ENCODE measurements around the gene ZNF70.
A peak's percentile ranks its signal among the peaks of the same experiment; 100 is the strongest.

ZNF70 gene

DNA sequence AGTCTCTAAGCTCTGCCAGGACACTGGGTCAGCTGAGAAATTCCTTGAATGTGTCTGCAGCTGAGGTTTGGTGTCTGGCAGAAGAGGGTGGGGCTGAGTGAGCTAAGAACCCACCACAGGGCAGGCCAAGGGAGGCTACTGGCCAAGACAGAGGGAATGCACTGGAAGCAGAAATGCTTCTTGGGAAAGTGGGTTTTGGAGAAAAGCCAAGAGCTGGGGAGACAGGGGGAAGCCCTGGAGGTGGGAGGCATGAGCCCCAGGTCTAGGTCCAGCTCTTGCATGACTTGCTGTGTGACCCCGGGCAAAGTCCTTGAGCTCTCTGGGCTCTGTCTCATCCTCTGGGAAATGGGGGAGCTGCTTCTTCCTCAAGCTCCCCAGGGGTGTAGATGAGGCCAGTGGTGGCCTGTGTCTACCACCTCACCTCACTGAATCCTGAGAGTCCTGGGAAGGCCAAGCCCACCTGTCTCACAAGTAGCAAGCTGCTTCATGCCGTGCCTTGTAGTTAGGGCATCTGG, 24.1 kb upstream of the ZNF70 start:
- no peak for TF ChIP-seq EZH2 (IDR thresholded peaks at IDR 0.05)
- no peak overlapping the region for H3K4me3 ChIP-seq
- no peaks in the 10 kb centered on the region for H3K36me3 ChIP-seq (ENCODE audit: insufficient read depth, low read length)
- H3K9ac ChIP-seq (ENCODE audit: insufficient read length) = no peak overlapping the region
- H3K9me3 ChIP-seq (ENCODE audit: low read depth, low read length) = no peaks in the 10 kb centered on the region
- no peak for DNase-seq (ENCODE audit: low read depth, low spot score)
- H3K27ac ChIP-seq = no peak overlapping the region

DNA sequence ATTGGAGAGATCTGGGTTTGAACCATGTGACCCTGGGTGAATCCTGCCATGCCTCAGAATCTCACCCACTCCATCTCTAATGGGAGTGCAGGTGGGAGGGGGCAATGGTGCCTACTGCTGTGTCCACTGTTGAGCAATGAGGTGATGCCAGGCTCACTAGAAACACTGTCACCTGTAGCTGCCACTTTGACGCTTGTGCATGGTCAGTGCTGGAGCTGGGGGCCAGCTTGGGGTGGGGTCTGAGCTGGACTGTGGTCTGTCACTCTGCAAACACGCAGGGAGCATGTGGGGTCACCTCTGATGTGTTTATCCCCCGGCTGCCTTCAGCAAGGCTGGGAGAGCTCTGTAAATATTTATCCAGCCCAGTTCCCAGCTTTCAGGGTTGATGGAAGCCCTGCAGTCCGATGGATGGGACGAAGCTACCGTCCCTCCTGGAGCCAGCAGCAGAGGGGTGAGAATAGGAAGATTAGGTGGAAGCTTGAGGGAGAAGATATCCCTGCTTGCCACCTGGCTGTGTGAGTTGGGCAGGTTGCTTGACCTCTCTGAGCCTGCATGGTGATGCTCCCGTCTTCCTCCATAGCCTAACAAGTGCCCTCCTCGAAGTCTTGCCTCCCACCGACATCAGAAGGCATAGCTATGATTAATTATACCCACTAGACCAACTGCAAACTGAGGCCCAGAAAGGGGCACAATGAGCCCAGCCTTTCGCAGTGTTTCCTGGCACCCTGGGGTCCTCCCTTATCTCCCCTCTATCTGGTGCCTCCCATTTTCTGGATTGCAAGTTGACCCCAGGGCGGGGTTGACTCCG, 23.4 kb upstream of the ZNF70 start:
- no peak for DNase-seq (ENCODE audit: low read depth, low spot score)
- Histone ChIP-seq H3K4me3 (no peak overlapping the region), H3K9me3 (ENCODE audit: low read depth, low read length) (no peaks in the 10 kb centered on the region), H3K9ac (ENCODE audit: insufficient read length) (no peak overlapping the region), H3K36me3 (ENCODE audit: insufficient read depth, low read length) (no peaks in the 10 kb centered on the region), H3K27ac (no peak overlapping the region)
- TF ChIP-seq FOXP2 (optimal IDR thresholded peaks at IDR 0.05; ENCODE audit: control extremely low read depth, extremely low read length, insufficient read depth) (no peak), EZH2 (IDR thresholded peaks at IDR 0.05) (no peak), POLR2AphosphoS5 (IDR thresholded peaks at IDR 0.05; ENCODE audit: borderline replicate concordance, low read depth, low read length) (no peak)

DNA sequence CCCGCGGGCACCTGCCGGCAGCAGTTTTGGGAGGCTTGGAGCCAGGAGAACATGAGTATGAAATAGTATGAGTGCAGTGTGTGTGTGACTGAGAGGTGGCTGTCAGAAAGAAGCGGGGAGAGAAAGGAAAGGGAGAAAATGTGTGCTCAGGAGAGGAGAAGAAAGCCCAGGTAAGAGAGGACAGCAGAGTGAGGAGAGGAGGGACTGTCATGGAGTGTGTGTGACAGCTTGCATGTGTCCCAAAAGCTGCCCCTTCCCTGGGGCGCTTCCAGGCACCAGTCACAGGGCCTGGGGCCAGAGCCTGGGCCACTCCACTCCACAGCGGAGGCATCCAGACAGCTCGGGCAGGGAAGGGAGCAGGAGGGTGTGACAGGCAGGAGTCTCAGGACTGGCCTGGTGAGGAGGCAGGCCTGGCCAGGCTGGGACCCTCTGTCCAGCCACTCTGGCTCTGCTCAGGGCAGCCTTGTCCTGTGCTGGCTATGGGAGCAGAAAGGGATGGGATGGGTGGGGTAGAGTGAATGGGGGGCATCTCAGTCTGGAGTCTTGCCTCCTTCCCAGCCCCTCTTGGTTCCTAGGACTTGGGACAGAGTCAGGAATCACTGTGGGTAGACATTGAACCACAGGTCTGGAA, 22.7 kb upstream of the ZNF70 start:
- no peaks in the 10 kb centered on the region for H3K9me3 ChIP-seq (ENCODE audit: low read depth, low read length)
- no peak overlapping the region for H3K4me3 ChIP-seq
- no peak overlapping the region for H3K27ac ChIP-seq
- no peak overlapping the region for H3K9ac ChIP-seq (ENCODE audit: insufficient read length)
- no peaks in the 10 kb centered on the region for H3K36me3 ChIP-seq (ENCODE audit: insufficient read depth, low read length)
- DNase-seq (ENCODE audit: low read depth, low spot score) = no peak
- no peak for TF ChIP-seq FOXP2 (optimal IDR thresholded peaks at IDR 0.05; ENCODE audit: control extremely low read depth, extremely low read length, insufficient read depth)
- TF ChIP-seq EZH2 (IDR thresholded peaks at IDR 0.05) = no peak
- no peak for TF ChIP-seq POLR2AphosphoS5 (IDR thresholded peaks at IDR 0.05; ENCODE audit: borderline replicate concordance, low read depth, low read length)

DNA sequence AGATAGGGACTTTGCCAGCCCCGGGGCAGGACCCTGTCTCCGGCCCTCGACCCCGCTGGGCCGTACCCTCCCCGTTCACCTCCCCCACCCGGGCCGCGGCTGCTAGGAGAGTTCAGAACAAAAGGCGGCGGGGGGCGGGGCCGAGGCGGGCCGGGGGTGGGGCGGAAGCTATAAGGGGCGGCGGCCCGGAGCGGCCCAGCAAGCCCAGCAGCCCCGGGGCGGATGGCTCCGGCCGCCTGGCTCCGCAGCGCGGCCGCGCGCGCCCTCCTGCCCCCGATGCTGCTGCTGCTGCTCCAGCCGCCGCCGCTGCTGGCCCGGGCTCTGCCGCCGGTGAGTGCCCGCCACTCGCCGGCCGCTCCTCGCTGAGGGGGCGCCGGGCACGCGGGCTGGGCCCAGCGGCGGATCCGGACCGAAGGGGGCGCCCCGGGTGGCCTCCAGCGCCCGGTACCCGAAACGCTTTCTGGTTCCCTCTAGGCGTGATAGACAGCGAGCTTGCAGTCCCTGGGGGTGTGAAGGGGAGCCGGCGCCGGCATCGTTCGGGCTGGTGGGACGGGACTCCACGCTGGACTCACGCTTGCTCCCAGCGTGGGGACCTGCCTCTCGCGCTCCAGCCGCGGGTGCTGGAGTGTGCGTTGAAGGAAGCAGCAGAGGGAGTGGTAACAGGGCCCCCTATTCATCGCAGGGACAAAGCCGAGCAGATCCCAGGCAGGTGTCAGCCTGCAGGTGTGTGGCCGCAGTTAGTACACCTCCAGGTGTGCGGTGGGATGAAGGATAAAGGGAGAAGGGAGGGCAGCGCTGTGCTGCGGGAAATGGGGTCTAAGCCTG, 21.9 kb upstream of the ZNF70 start, which contains the start of gene MMP11:
MMP11 (plus strand) TSS at position 201 of the 825 bp plus-strand sequence; CDS start at position 223, 22 bp downstream.
- no peak for TF ChIP-seq EZH2 (IDR thresholded peaks at IDR 0.05)
- TF ChIP-seq POLR2AphosphoS5 (IDR thresholded peaks at IDR 0.05; ENCODE audit: borderline replicate concordance, low read depth, low read length) = no peak
- no peak for TF ChIP-seq FOXP2 (optimal IDR thresholded peaks at IDR 0.05; ENCODE audit: control extremely low read depth, extremely low read length, insufficient read depth)
- H3K4me3 ChIP-seq = peak within 1 kb of the TSS; percentile 57
- DNase-seq (ENCODE audit: low read depth, low spot score) = no peak
- H3K27ac ChIP-seq = no peak within 1 kb of the TSS
- H3K9ac ChIP-seq (ENCODE audit: insufficient read length) = peak within 1 kb of the TSS; percentile 47
- H3K9me3 ChIP-seq (ENCODE audit: low read depth, low read length) = no peaks in the 10 kb centered on the region
- H3K36me3 ChIP-seq (ENCODE audit: insufficient read depth, low read length) = no peaks in the 10 kb centered on the region

DNA sequence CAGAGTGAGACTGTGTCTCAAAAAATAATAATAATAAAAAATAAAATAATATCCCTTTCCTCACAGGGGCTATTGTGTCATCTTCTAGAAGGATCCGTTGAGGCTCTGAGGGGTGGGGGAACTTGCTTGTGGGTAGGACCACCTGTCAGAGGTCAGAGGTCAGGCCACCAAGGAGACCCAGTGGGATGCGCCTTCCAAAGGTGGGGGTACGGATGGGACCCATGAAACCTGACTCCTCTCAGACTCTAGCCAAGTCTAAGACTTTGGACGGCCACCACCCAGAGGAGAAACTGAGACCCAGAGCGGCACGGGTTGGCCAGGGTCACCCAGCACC, 21.4 kb upstream of the ZNF70 start:
- H3K36me3 ChIP-seq (ENCODE audit: insufficient read depth, low read length) = no peaks in the 10 kb centered on the region
- no peak overlapping the region for H3K27ac ChIP-seq
- H3K9ac ChIP-seq (ENCODE audit: insufficient read length) = peak overlapping the region; percentile 47
- no peak for TF ChIP-seq EZH2 (IDR thresholded peaks at IDR 0.05)
- no peak for TF ChIP-seq POLR2AphosphoS5 (IDR thresholded peaks at IDR 0.05; ENCODE audit: borderline replicate concordance, low read depth, low read length)
- no peak for TF ChIP-seq FOXP2 (optimal IDR thresholded peaks at IDR 0.05; ENCODE audit: control extremely low read depth, extremely low read length, insufficient read depth)
- H3K4me3 ChIP-seq = peak overlapping the region; percentile 57
- no peaks in the 10 kb centered on the region for H3K9me3 ChIP-seq (ENCODE audit: low read depth, low read length)
- DNase-seq (ENCODE audit: low read depth, low spot score) = no peak

DNA sequence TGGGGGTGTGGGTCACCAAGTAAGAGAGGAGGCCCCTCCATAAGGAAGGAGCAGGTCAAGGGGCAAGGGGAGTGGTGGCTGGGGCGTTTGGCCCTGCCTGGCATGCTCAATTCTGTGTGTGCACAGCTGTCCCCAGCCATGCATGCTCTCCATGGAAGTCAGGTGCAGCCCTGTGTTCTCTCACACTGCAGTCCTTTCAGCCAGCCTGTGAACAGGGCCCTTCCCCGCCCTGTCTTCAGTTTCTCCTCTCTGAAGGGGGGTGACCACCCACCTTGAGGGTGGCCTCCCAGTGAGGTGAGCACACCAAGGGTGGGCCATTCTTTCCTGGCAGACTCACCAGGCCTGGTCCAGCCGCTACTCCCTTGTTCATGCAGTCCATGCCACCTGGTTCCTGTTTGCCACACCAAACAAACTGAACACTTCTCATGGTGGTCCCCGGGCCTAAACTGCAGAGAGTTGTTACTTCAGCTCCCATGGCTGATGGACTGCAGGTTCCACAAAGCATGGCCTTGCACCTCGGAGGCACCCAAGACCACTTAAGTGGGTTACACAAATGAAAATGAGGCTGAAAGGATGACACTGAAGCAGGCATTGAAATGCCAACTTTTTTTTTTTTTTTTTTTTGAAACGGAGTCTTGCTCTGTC, 18.5 kb upstream of the ZNF70 start:
- no peak overlapping the region for H3K4me3 ChIP-seq
- DNase-seq (ENCODE audit: low read depth, low spot score) = no peak
- TF ChIP-seq EZH2 (IDR thresholded peaks at IDR 0.05) (no peak), POLR2AphosphoS5 (IDR thresholded peaks at IDR 0.05; ENCODE audit: borderline replicate concordance, low read depth, low read length) (no peak), FOXP2 (optimal IDR thresholded peaks at IDR 0.05; ENCODE audit: control extremely low read depth, extremely low read length, insufficient read depth) (no peak)
- H3K36me3 ChIP-seq (ENCODE audit: insufficient read depth, low read length) = peaks cover 9% of the 10 kb centered on the region; the same call in 1 of the 2 replicates
- no peak overlapping the region for H3K9ac ChIP-seq (ENCODE audit: insufficient read length)
- H3K9me3 ChIP-seq (ENCODE audit: low read depth, low read length) = no peaks in the 10 kb centered on the region
- no peak overlapping the region for H3K27ac ChIP-seq

DNA sequence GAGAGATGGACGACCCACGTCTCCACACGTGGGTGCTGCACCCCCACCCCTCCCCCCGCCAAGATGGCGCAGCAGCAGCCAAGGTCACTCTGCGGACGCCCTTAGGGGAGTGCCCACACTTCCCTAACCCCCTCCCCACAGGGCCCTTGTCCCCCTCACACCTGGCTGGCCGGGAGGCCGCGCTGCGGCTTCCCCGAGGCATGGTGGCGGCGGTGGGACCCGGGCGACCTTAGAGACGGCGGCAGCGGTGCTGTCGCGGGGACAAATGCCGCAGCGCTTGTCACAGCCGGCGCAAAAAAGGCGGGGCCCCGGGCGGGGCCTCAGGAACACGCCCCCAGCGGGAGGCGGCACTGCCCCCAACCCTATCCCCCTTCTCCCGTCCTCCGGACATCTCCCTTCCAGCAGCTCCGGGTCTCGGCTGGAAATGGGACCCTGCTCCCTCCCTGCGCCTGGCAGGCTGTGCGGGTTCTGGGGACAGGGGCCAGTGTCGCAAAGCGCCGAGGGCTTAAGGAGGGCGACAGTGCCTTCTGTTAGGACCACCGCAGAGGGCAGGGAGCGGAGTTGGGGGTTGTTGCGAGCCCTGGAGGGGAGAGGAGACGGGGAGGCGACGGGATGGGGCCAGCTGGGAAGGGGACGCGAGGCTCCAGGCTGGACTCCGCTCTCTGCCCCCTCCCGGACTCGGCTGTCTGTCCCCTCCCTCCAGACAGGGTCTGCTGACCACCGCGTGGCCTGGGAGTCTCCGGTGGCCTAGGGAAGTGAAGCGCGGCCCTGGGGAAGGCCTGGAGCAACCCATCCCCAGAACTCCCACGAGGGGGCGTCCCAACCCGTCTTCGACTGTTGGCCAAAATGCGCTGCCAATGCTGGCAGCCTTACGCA, 17.0 kb upstream of the ZNF70 start, which contains the start of gene CHCHD10:
CHCHD10 (minus strand) TSS at position 300 of the 876 bp plus-strand sequence; CDS start at position 202, 98 bp downstream.
- peak within 1 kb of the TSS; percentile 94 for H3K4me3 ChIP-seq
- H3K9me3 ChIP-seq (ENCODE audit: low read depth, low read length) = no peaks in the 10 kb centered on the region
- TF ChIP-seq EZH2 (IDR thresholded peaks at IDR 0.05) (no peak), POLR2AphosphoS5 (IDR thresholded peaks at IDR 0.05; ENCODE audit: borderline replicate concordance, low read depth, low read length) (peak; percentile 87)
- DNase-seq (ENCODE audit: low read depth, low spot score) = no peak
- peak within 1 kb of the TSS; percentile 89 for H3K9ac ChIP-seq (ENCODE audit: insufficient read length)
- peak within 1 kb of the TSS; percentile 82 for H3K27ac ChIP-seq
- peaks cover 9% of the 10 kb centered on the region; the same call in 1 of the 2 replicates for H3K36me3 ChIP-seq (ENCODE audit: insufficient read depth, low read length)
